HAP-1 (cell line): Measurements from ENCODE around the gene CCDC198.

Source experiments
- DNase-seq, 2 experiments: peaks; one replicate each; pipeline ENCODE4 v3.0.0-alpha.2; 2016 to 2020; ENCODE audit warnings: low spot score in 2 of 2
- H3K27me3 ChIP-seq: fragments of 250-450 bp; sonication (Bioruptor Pico); 2 replicates; pipeline ENCODE4 v1.5.1; 2020; ENCODE audit warnings: low read depth, mild to moderate bottlenecking, moderate library complexity
- H3K36me3 ChIP-seq: fragments of 250-450 bp; sonication (Bioruptor Pico); replicated peaks from 2 replicates; pipeline ENCODE4 v1.5.1; 2020; ENCODE audit warnings: mild to moderate bottlenecking
- H3K4me1 ChIP-seq: fragments of 250-450 bp; sonication (Bioruptor Pico); 2 replicates; pipeline ENCODE4 v1.5.1; 2020; ENCODE audit warnings: mild to moderate bottlenecking
- H3K4me3 ChIP-seq: fragments of 250-450 bp; sonication (Bioruptor Pico); 2 replicates; pipeline ENCODE4 v1.5.1; 2020; ENCODE audit warnings: mild to moderate bottlenecking, moderate library complexity
- H3K9me3 ChIP-seq: fragments of 250-450 bp; sonication (Bioruptor Pico); 2 replicates; pipeline ENCODE4 v1.5.1; 2020; ENCODE audit warnings: mild to moderate bottlenecking, moderate library complexity
- in situ Hi-C: fragments of 300-500 bp; cut with MboI; formaldehyde crosslinking; loops from 3 replicates; pipeline ENCODE4 v1.14.3; 2020; ENCODE audit warnings: low sequenced_read_pairs, inconsistent platforms, mixed read lengths

The CCDC198 gene, protein sequence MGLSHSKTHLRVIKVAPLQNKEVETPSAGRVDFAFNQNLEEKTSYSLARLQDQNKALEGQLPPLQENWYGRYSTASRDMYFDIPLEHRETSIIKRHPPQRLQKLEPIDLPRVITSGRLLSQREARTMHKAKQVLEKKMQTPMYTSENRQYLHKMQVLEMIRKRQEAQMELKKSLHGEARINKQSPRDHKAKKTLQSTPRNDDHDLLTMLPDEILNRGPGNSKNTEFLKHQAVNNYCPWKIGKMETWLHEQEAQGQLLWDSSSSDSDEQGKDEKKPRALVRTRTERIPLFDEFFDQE

DNA sequence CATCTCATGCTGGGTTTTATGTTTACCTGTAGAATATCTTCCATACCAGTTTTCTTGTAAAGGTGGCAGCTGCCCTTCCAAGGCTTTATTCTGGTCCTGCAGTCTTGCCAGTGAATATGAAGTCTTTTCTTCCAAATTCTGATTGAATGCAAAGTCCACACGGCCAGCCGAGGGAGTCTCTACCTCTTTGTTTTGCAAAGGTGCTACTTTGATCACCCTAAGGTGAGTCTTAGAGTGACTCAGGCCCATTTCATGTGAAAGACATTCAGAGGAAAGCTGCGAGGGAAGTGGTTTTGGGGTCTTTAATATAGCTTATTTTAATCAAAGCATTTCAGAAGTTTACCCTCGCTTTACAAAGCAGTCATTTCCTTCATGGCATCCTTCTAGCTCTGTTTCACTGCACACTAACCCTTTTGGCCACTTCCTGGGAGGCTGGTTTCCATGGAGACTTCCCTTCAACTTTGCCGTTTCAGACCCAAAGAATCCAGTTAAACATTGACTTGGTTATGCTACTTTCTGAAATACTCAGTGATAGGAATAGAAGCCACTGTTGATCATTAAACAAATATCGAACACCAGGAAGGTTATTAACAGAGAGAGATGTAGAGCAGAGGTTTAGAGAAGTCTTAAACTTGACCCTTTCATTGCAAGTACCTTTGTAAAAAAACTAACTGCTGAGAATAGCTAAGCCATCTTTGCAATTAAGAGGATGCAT is at the start of gene CCDC198:
Gene CCDC198 (minus strand): TSS at position 391 of the 715 bp plus-strand sequence. CDS start 142 bp downstream, at position 249.
- Histone ChIP-seq H3K4me1 (no peaks in the 10 kb centered on the region), H3K9me3 (no peaks in the 10 kb centered on the region), H3K4me3 (no peak within 1 kb of the TSS), H3K36me3 (no peaks in the 10 kb centered on the region), H3K27me3 (peaks cover 18% of the 10 kb centered on the region)
- in situ Hi-C loops: loop anchor here (25.0 kb wide), 1 partner anchor 569 kb away; no protein-coding TSS in a partner anchor
- no peak for DNase-seq

- Histone ChIP-seq H3K4me3 (no peak overlapping the region), H3K4me1 (no peaks in the 10 kb centered on the region), H3K27me3 (no peaks in the 10 kb centered on the region; the same call in 1 of the 2 replicates), H3K36me3 (no peaks in the 10 kb centered on the region), H3K9me3 (no peaks in the 10 kb centered on the region)
- DNase-seq: no peak
- in situ Hi-C loops: no loop called here
These were observed 39.6 kb upstream of the CCDC198 start for GRCh38 chr14:57533214-57533613.

DNA sequence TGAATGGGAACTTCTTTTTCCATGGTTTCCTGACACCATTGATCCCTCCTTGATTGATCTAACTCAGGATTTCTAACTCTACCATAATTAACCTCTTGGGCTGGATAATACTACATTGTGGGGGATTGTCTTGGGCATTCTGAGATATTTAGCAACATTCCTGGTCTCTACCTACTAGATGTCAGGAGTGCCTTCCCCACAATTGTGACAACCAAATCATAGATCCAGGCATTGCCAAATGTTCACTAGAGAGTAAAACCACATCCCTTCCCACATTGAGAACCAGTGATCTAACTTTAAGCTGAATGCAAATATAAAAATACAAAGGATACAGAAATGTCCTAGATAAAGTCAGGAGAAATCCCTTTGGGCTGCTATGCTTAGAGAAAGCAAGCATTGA is 36.9 kb upstream of the CCDC198 start:
- Histone ChIP-seq H3K4me3 (no peak overlapping the region), H3K36me3 (no peaks in the 10 kb centered on the region), H3K9me3 (no peaks in the 10 kb centered on the region), H3K4me1 (no peaks in the 10 kb centered on the region), H3K27me3 (no peaks in the 10 kb centered on the region; the same call in 1 of the 2 replicates)
- DNase-seq: no peak
- in situ Hi-C loops: no loop called here

GRCh38 chr14:57526942-57527341 is 33.3 kb upstream of the CCDC198 start:
- peak in 1 of 2 experiments; percentile 54 for DNase-seq
- Histone ChIP-seq H3K9me3 (no peaks in the 10 kb centered on the region), H3K27me3 (no peaks in the 10 kb centered on the region; the same call in 1 of the 2 replicates), H3K4me1 (no peaks in the 10 kb centered on the region), H3K4me3 (no peak overlapping the region), H3K36me3 (no peaks in the 10 kb centered on the region)
- in situ Hi-C loops: no loop called here

DNA sequence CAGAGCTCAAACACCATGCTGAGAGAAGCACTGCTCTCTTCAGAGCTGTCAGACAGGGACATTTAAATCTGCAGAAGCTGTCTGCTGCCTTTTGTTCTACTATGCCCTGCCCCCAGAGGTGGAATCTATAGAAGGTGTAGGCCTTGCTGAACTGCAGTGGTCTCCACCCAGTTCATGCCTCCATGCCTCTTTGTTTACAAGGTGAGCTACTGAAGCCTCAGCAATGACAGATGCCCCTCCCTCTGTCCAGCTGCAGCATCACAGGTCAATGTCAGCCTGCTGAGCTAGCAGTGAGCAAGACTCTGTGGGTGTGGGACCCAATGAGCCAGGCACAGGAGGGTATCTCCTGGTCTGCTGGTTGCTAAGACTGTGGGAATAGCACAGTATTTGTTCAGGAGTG is 25.4 kb upstream of the CCDC198 start:
- H3K4me3 ChIP-seq: no peak overlapping the region
- H3K27me3 ChIP-seq: no peaks in the 10 kb centered on the region
- no peaks in the 10 kb centered on the region for H3K4me1 ChIP-seq
- no peaks in the 10 kb centered on the region for H3K36me3 ChIP-seq
- in situ Hi-C loops: no loop called here
- H3K9me3 ChIP-seq: no peaks in the 10 kb centered on the region
- DNase-seq: no peak

DNA sequence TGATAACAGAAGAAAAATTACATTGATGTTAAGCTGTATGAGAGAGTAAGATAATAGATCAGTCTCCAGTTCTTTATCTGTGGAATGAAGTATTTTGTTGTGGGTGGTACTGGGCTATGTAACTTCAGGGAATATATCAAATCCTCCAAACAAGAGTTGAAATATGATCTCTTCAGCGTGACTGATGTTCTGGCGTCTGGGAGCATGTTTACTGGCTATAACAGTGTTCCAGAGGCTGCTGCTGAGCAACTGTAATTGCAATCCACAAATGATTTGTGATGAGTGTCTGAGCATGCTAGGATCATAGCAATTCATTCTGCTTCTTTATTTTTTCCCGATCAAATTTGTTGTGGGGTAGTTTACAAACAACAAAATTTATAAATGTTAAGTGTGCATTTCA is 18.6 kb upstream of the CCDC198 start:
- in situ Hi-C loops: no loop called here
- no peak for DNase-seq
- H3K36me3 ChIP-seq: no peaks in the 10 kb centered on the region

DNA sequence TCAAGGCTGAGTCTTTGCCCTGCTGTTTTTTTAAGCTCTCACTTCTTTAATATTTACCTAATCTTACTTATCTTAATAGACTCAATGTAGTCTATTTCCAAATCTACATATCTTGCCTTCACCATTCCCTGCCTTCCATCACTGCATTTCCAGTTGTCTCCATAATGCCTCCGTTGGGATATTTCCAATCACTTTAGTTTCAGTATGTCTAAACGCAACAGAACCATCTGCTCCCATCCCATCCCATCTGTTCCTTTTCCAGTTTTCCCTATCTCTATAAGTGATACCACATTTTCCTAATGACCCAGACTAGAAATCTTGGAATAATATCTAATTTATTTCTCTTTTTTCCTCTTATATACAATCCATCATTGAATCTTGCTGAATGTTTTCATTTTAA is 15.1 kb upstream of the CCDC198 start:
- no peaks in the 10 kb centered on the region for H3K36me3 ChIP-seq
- no peaks in the 10 kb centered on the region for H3K4me1 ChIP-seq
- H3K9me3 ChIP-seq: no peaks in the 10 kb centered on the region
- in situ Hi-C loops: no loop called here
- H3K4me3 ChIP-seq: no peak overlapping the region
- DNase-seq: no peak
- H3K27me3 ChIP-seq: peaks cover 16% of the 10 kb centered on the region

More for the DNA sequence above, 18.6 kb upstream of the CCDC198 start:
- Histone ChIP-seq H3K4me1 (no peaks in the 10 kb centered on the region), H3K9me3 (no peaks in the 10 kb centered on the region), H3K4me3 (no peak overlapping the region), H3K27me3 (peaks cover 12% of the 10 kb centered on the region)

DNA sequence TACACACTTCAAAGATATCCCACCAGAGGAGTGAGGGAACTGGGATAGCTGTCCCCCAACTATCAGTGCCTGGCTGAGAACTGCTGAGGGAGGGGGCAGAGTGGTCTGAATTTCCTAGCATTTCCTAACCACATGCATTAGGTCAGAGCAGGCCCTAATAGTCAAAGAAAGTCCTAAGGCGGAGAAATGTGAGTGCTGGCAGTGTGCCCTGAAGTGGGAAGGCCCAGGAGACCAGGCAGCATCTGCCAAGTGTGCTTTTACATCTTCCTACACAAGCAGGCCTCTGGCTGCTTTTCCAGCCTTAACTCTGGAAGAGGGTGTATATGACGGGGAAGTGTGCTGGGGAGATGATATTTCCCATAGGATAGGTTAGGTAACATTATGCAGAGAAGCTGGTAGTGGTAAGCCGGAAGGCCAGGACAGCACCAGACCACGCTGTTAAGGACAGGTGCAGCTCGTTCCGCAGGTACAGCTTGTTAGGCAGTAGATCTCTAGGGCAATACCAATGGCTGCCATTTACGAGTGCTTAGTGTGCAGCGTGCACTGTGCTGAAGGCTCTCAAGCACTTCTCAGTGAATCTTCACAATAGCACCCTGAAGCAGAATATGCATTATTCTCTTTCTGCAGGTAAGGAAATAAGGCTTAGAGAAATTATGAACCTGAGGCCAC is 9.1 kb upstream of the CCDC198 start:
- H3K4me1 ChIP-seq: no peaks in the 10 kb centered on the region
- no peaks in the 10 kb centered on the region; the same call in 1 of the 2 replicates for H3K9me3 ChIP-seq
- H3K36me3 ChIP-seq: no peaks in the 10 kb centered on the region
- H3K27me3 ChIP-seq: peaks cover 5% of the 10 kb centered on the region
- no peak overlapping the region for H3K4me3 ChIP-seq
- in situ Hi-C loops: no loop called here
- no peak for DNase-seq

DNA sequence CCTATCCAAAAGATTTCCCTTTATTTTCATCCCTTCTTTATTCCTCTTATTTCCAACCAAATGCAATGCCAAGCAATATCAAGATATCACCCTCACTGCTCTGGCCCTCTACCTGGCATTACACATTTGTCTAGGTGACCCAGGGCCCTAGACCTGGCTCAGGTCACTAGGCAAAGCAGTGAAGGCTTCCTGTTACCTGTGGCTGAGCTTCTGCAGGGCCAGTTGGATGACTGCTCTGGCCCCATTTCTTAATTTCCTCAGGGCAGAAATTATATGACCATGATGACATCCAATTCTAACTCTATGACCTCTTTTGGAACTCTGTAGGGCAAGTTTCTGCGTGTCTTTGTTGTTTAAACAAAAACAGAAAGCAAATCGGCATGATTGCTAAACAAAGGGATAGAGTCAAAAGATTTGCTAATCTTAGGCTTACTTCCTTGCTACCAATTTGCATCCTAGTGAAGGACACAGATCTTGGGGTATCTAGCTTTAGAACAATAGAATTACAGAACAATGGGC is 7.4 kb upstream of the CCDC198 start:
- H3K4me1 ChIP-seq: no peaks in the 10 kb centered on the region
- no peak overlapping the region for H3K4me3 ChIP-seq
- no peaks in the 10 kb centered on the region for H3K36me3 ChIP-seq
- in situ Hi-C loops: no loop called here
- H3K9me3 ChIP-seq: no peaks in the 10 kb centered on the region; the same call in 1 of the 2 replicates
- peaks cover 14% of the 10 kb centered on the region for H3K27me3 ChIP-seq
- DNase-seq: peak in 1 of 2 experiments; percentile 14

DNA sequence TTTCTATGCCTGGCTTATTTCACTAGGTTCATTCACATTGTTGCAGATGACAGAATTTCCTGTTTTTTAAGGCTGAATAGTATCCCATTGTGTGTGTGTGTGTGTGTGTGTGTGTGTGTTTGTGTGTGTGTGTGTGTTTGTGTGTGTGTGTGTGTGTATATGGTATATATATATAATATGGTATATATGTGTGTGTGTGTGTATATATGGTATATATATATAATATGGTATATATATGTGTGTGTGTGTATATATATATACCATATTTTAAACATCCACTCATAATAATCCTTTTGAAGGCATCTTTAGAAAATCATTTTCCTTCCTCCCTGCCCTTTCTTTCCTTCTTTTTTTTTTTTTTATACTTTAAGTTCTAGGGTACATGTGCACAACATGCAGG is 5.0 kb upstream of the CCDC198 start:
- no peak for DNase-seq
- H3K4me1 ChIP-seq: no peaks in the 10 kb centered on the region
- peaks cover 16% of the 10 kb centered on the region for H3K27me3 ChIP-seq
- no peaks in the 10 kb centered on the region for H3K36me3 ChIP-seq
- H3K9me3 ChIP-seq: no peaks in the 10 kb centered on the region; the same call in 1 of the 2 replicates
- in situ Hi-C loops: loop anchor here (25.0 kb wide), 1 partner anchor 564 kb away; no protein-coding TSS in a partner anchor
- H3K4me3 ChIP-seq: no peak overlapping the region

DNA sequence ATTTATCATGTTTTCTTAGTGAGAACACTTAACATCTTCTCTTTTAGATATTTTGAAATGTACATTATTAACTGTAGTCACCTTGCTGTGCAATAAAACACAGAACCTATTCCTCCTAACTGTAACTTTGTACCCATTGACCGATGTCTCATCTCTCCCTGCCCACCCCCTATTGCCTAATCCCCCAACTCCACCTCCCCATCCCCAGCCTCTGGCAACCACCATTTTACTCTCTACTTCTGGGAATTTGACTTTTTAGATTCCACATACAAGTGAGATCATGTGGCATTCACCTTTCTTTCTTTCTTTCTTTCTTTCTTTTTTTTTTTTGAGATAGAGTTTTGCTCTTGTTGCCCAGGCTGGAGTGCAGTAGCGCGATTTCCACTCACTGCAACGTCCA is 4.4 kb upstream of the CCDC198 start:
- no peaks in the 10 kb centered on the region for H3K4me1 ChIP-seq

DNA sequence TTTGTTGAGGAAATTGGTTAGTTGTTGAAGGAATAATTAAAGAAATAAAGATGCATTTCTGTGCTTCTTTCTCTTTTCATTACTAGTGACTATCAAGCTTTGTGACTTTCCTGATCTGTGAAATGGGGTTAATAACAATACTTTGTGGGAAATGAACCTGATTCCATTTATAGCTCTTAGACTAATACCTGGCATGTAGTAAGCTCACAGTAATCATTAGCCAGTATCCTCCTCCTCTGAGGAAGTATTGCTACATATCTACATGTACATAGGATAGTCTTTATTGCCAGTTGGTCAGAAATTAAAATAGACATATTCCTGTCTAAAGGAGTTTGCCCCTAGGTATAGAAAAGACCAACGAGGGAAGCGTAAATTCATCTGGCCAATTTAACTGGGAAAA is 1.8 kb upstream of the CCDC198 start:
- no peak overlapping the region for H3K4me3 ChIP-seq
- in situ Hi-C loops: loop anchor here (25.0 kb wide), 1 partner anchor 567 kb away; no protein-coding TSS in a partner anchor
- H3K9me3 ChIP-seq: no peaks in the 10 kb centered on the region
- peaks cover 16% of the 10 kb centered on the region for H3K27me3 ChIP-seq
- no peak for DNase-seq
- no peaks in the 10 kb centered on the region for H3K36me3 ChIP-seq
- H3K4me1 ChIP-seq: no peaks in the 10 kb centered on the region

More for the DNA sequence above, 4.4 kb upstream of the CCDC198 start:
- Histone ChIP-seq H3K27me3 (peaks cover 16% of the 10 kb centered on the region), H3K9me3 (no peaks in the 10 kb centered on the region), H3K4me3 (no peak overlapping the region), H3K36me3 (no peaks in the 10 kb centered on the region)
- DNase-seq: no peak
- in situ Hi-C loops: loop anchor here (25.0 kb wide), 1 partner anchor 564 kb away; no protein-coding TSS in a partner anchor

- H3K36me3 ChIP-seq: no peaks in the 10 kb centered on the region
- no peak for DNase-seq
- in situ Hi-C loops: loop anchor here (25.0 kb wide), 1 partner anchor 569 kb away; no protein-coding TSS in a partner anchor
These were observed 798 bp downstream of the CCDC198 start for GRCh38 chr14:57492859-57493258.

More at GRCh38 chr14:57492859-57493258, 798 bp downstream of the CCDC198 start:
- H3K4me1 ChIP-seq: no peaks in the 10 kb centered on the region
- no peaks in the 10 kb centered on the region for H3K9me3 ChIP-seq
- peaks cover 18% of the 10 kb centered on the region for H3K27me3 ChIP-seq
- H3K4me3 ChIP-seq: no peak overlapping the region
